Measurements from ENCODE around the gene GNB4.

DNA sequence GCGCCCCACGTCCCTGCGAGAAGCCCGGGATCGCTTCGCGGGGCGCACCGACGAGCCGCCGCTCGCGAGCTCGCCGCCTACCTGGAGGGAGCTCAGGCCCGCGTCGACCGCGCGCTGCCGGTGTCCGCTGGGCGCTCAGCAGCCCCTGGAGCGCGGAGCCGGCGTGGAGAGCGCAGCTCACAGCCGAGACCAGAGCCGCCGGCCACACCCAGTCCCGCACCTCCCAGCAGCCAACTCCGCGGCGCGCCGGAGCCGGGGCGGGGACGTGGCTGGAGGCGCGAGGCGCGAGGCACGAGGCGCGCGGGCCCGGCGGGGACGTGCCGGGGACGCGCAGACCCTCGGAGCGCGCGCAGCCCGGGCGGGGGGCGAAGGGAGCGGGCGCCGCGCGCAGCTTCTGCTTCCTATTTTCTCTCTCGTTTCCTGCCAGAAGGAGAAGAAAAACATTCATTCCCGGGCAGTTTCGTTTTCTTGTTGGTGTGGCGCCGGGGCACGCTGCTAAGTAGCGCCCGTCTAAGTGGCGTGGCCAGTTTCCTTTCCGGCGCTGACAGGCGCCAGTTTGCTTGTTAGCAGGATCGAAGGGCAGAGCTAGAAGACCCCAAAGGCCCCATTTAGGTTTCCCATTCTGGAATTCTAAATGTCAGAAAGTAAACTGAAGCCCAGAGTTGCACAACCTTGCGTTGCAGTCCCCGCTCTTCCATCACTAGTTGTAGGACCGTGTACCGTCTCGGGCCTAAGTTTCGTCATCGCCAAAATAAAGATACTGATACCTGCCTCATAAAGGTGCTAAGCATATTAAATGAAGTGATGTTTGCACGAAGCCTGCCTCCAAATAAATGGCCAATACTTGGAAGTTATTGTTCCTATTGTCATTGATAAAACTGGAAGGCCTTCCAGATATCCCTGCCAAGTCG lies at the start of gene GNB4:
- TF ChIP-seq CTCF (IDR thresholded peaks at IDR 0.05), result peak in 1 of 4 experiments; percentile 13
- TF ChIP-seq POLR2A (IDR thresholded peaks at IDR 0.05), result peak; percentile 47 to 59
